Esophagus squamous epithelium (tissue), 5 donors: ENCODE data around the gene COL23A1. TPM values are rescaled to one million over a fixed set of nuclear protein-coding genes. Genes with fewer than 3 reads are reported as not detected.

Source experiments
- DNase-seq: peaks from one replicate; lab custom pipeline; 2025; lab: John Stamatoyannopoulos, UW
- H3K27ac ChIP-seq, 4 donors: fragments of 200-600 bp; sonication (generic); one replicate each; pipeline ENCODE4 v1.5.1; 2016 to 2019; ENCODE audit warnings: mild to moderate bottlenecking in 1 of 4
- H3K27me3 ChIP-seq, 4 donors: fragments of 200-600 bp; sonication (generic); 1 replicate in 3 of 4; 2 replicates in 1 of 4; pipeline versions ENCODE4 v1.5.1 to v1.6.0; 2017 to 2021; ENCODE audit warnings: antibody characterized with exemption in 1 of 4
- H3K36me3 ChIP-seq, 3 donors: fragments of 200-600 bp; sonication (generic); one replicate each; pipeline ENCODE4 v1.5.1; 2016 to 2019
- H3K4me1 ChIP-seq, 3 donors: fragments of 200-600 bp; sonication (generic); one replicate each; pipeline ENCODE4 v1.5.1; 2017 to 2019
- H3K4me3 ChIP-seq, 4 donors: fragments of 200-600 bp; sonication (generic); 1 replicate in 3 of 4; 2 replicates in 1 of 4; pipeline ENCODE4 v1.5.1; 2016 to 2019; ENCODE audit warnings: mild to moderate bottlenecking in 2 of 4, moderate library complexity in 1 of 4
- H3K9me3 ChIP-seq, 3 donors: fragments of 200-600 bp; sonication (generic); one replicate each; pipeline ENCODE4 v1.5.1; 2016 to 2019
- CTCF ChIP-seq, 6 experiments: fragments of 450-650 bp in 4 of 6; fragments of 200-600 bp in 2 of 6; sonication (generic) in 2 of 6; IDR thresholded peaks; one replicate each; pipeline ENCODE4 v1.5.1; 2016 to 2019; ENCODE audit warnings: antibody characterized with exemption in 6 of 6, mild to moderate bottlenecking in 4 of 6, moderate library complexity in 4 of 6
- POLR2A ChIP-seq, 4 donors: fragments of 450-650 bp; IDR thresholded peaks; one replicate each; pipeline ENCODE4 v1.6.1; 2017; ENCODE audit warnings: antibody characterized with exemption in 4 of 4, mild to moderate bottlenecking in 4 of 4, moderate library complexity in 3 of 4
- WGBS, 2 donors: methylation state at CpG; one replicate each; pipeline ENCODE4 v1.1.5; 2018; 5-methylcytosine and 5-hydroxymethylcytosine counted together
- intact Hi-C: fragments of 100-400 bp; cut with DNase I; formaldehyde crosslinking; loops from one replicate; pipeline ENCODE4 v1.15.0; 2022
- total RNA-seq, 4 donors: library from RNA; depleted of rRNA; stranded (reverse); fragments of >200 nt; gene quantifications; one replicate each; pipeline ENCODE4 v1.1.0, GENCODE V29; 2016
- donor health status: DM: yes; HTN: yes; CAD: no.

COL23A1 gene
- total RNA-seq, 4 donors from 2014 or later = 0.41 to 1.5 (median 0.44) TPM; not detected in 1

- no peak for DNase-seq
- intact Hi-C loops = no loop called here
- peaks cover 0 to 100% (median 24%) of the 10 kb centered on the region in 3 donors for H3K36me3 ChIP-seq
Measured at GRCh38 chr5:178605788-178606187, 15.6 kb upstream of the COL23A1 start.

GRCh38 chr5:178602752-178603151 lies 12.6 kb upstream of the COL23A1 start:
- DNase-seq = no peak
- H3K27me3 ChIP-seq = no peaks in the 10 kb centered on the region
- H3K4me1 ChIP-seq = no peaks in the 10 kb centered on the region
- no peak overlapping the region for H3K4me3 ChIP-seq
- intact Hi-C loops = no loop called here
- H3K9me3 ChIP-seq = no peaks in the 10 kb centered on the region
- H3K36me3 ChIP-seq = peaks cover 0 to 90% (median 11%) of the 10 kb centered on the region in 3 donors
- TF ChIP-seq CTCF (IDR thresholded peaks at IDR 0.05) (no peak), POLR2A (IDR thresholded peaks at IDR 0.05) (no peak)
- no peak overlapping the region for H3K27ac ChIP-seq
- 78 to 85% methylated on average over 2 of the region's 2 CpGs for WGBS, 2 donors

More at GRCh38 chr5:178605788-178606187, 15.6 kb upstream of the COL23A1 start:
- Histone ChIP-seq H3K4me3 (no peak overlapping the region), H3K27me3 (no peaks in the 10 kb centered on the region), H3K4me1 (no peaks in the 10 kb centered on the region), H3K9me3 (no peaks in the 10 kb centered on the region), H3K27ac (no peak overlapping the region)
- 72 to 74% methylated on average over 3 of the region's 3 CpGs for WGBS, 2 donors
- TF ChIP-seq POLR2A (IDR thresholded peaks at IDR 0.05) (no peak), CTCF (IDR thresholded peaks at IDR 0.05) (no peak)

- Histone ChIP-seq H3K4me1 (peaks cover 5 to 13% (median 6%) of the 10 kb centered on the region in 3 donors), H3K27me3 (no peaks in the 10 kb centered on the region), H3K27ac (no peak overlapping the region), H3K4me3 (no peak overlapping the region), H3K9me3 (peaks cover 0 to 28% (median 10%) of the 10 kb centered on the region in 3 donors), H3K36me3 (peaks cover 0 to 34% (median 0%) of the 10 kb centered on the region in 3 donors)
- WGBS, 2 donors = 90 to 95% methylated on average over 2 of the region's 2 CpGs
- TF ChIP-seq POLR2A (IDR thresholded peaks at IDR 0.05) = no peak
- TF ChIP-seq CTCF (IDR thresholded peaks at IDR 0.05) = no peak
- intact Hi-C loops = no loop called here
- DNase-seq = no peak
Measured at GRCh38 chr5:178595750-178596149, 5.6 kb upstream of the COL23A1 start.

GRCh38 chr5:178595150-178595549 lies 5.0 kb upstream of the COL23A1 start:
- Histone ChIP-seq H3K4me3 (no peak overlapping the region), H3K27me3 (peaks cover 0 to 5% (median 0%) of the 10 kb centered on the region in 4 donors), H3K9me3 (peaks cover 0 to 28% (median 10%) of the 10 kb centered on the region in 3 donors), H3K4me1 (peaks cover 9 to 19% (median 11%) of the 10 kb centered on the region in 3 donors), H3K36me3 (peaks cover 0 to 28% (median 0%) of the 10 kb centered on the region in 3 donors), H3K27ac (no peak overlapping the region)
- TF ChIP-seq CTCF (IDR thresholded peaks at IDR 0.05) = no peak
- TF ChIP-seq POLR2A (IDR thresholded peaks at IDR 0.05) = no peak
- intact Hi-C loops = no loop called here
- no peak for DNase-seq

- Histone ChIP-seq H3K4me3 (peak overlapping the region; percentile 39 to 70 (median 48)), H3K9me3 (peaks cover 0 to 19% (median 10%) of the 10 kb centered on the region in 3 donors), H3K4me1 (peaks cover 14 to 35% (median 20%) of the 10 kb centered on the region in 3 donors), H3K27me3 (peaks cover 0 to 38% (median 2%) of the 10 kb centered on the region in 4 donors), H3K36me3 (peaks cover 0 to under 1% (median 0%) of the 10 kb centered on the region in 3 donors), H3K27ac (peak overlapping the region in 2 of 4 donors; percentile 2 to 42)
- intact Hi-C loops = no loop called here
- TF ChIP-seq CTCF (IDR thresholded peaks at IDR 0.05) (peak in 1 of 6 experiments; percentile 15), POLR2A (IDR thresholded peaks at IDR 0.05) (no peak)
- 21% methylated on average over 9 of the region's 9 CpGs for WGBS, 2 donors
- no peak for DNase-seq
Measured at GRCh38 chr5:178590924-178591423, 781 bp upstream of the COL23A1 start.
